DND-41 (cell line): ENCODE data around the gene SLC13A5.

Experiments used
- CTCF ChIP-seq: IDR thresholded peaks from 2 replicates; pipeline ENCODE4 v1.5.1; 2012; ENCODE audit warnings: borderline replicate concordance, low read length, moderate library complexity, mild to moderate bottlenecking; ENCODE audit not compliant: poor library complexity, severe bottlenecking; ENCODE audit errors: extremely low read depth
- EZH2 ChIP-seq: IDR thresholded peaks from 3 replicates; pipeline ENCODE4 v1.6.1; 2012; ENCODE audit warnings: borderline replicate concordance, low read depth, mild to moderate bottlenecking, moderate library complexity, low read length, inconsistent platforms; ENCODE audit not compliant: severe bottlenecking

- TF ChIP-seq CTCF (no peak), EZH2 (no peak)
Observed at GRCh38 chr17:6756425-6757031, 43.4 kb upstream of the SLC13A5 start.
